Measurements from ENCODE around the gene RPL22.
"Not testable (repeated sequence)": the region's sequence is repeated elsewhere in the genome, so short reads cannot be mapped to it uniquely, and the experiment has no call there.

RPL22 gene

DNA sequence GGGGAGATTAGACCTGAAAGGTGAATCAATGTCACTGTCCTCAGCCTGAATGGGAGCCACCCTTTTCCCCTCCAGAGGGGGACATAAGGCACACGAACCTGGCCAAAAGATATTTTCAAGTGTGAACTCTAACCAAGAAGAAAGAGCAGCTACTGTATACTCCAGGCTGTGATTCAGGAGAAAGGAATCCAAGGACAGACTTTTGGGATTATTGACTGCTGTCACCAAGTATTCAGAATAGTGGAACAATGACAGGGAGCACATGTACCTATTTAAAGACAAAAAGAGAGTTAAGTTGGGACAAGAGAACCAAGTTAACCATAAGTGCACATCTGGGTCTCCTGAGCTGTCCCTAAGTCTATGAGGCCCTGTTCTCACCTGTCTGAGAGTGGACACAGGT, 34.0 kb upstream of the RPL22 start:
- DNase-seq (ENCODE audit: low spot score): no peak

DNA sequence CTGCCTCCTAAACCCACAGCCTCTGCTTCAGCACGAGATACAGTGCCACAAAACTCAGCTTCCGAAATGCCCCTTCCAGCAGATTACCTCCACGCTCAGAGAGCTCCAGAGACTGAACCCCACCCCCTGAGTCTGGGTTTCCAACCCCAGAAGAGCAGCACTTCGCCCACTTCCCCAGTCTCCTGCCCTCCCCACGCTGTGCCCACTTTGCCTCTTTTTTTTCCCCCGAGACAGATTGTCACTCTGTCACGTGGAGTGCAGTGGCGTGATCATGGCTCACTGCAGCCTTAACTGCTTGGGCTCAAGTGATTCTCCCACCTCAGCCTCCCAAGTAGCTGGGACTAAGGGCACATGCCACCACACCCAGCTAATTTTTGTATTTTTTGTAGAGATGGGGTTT, 26.3 kb upstream of the RPL22 start:
- DNase-seq (ENCODE audit: low spot score): no peak

DNA sequence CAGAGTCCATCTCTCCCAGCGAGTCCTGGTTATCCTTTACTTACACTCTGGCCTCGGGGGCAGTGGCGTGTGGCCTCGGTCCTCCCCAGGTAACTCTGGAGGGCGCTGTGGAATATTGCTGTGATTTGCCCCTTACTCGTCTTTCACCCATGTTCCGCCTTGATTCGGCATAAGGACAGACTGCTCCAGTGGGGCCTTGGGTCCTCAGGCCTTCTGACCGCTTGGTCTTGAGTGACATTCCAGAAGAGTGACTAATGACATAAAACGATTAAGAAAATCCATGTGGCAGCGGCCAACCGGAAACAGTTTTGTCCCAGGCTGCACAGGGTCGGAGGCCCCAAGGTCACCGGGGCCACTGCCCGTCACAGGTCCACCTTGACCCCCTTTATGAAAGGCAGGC, 25.3 kb upstream of the RPL22 start:
- DNase-seq (ENCODE audit: low spot score): no peak

DNA sequence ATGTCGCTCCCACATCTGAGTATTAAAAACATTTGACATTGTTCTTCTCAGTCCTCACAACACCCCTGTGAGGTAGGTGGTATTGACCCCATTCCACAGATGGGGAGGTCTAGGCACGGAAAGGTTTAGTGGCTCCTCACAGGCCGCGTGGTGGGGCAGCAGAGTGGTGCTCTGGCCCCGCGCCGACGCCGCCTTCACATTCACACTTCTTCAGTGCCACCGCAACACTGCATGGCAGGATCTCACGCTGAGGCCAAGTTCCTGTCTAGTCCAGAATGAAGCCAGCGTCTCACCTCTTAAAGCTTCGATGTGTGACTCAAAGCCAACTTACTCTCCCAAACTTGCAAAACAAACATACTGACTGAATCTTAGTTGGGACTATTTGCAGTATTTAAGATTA, 24.2 kb upstream of the RPL22 start:
- no peak for DNase-seq (ENCODE audit: low spot score)

DNA sequence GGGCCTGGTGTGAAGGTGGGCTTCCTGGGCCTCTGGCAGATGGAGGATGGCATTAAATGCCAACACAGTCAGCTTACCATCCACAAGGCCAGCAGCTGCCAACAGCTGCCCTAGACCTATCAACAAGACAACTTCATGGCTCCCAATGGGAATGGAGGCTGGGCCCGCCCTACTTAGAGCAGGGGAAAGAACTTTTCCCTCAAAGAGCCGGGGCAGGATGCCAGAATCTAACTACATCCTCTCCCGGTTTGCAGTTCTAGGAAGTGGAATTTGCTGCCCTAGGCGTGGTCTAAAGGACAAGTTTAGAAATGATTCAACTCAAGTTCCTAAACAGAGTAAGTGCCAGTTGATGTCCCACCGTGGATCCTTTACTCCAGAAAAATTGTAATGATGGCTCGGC, 23.2 kb upstream of the RPL22 start:
- no peak for DNase-seq (ENCODE audit: low spot score)

GRCh38 chr1:6221210-6221784, 21.9 kb upstream of the RPL22 start:
- no peak for DNase-seq (ENCODE audit: low spot score)

- no peak for DNase-seq (ENCODE audit: low spot score)
These were observed 20.8 kb upstream of the RPL22 start for GRCh38 chr1:6220236-6220635.

- not testable (repeated sequence) for DNase-seq (ENCODE audit: low spot score)
These were observed 20.2 kb upstream of the RPL22 start for GRCh38 chr1:6219641-6220040.

GRCh38 chr1:6218375-6219164, 19.2 kb upstream of the RPL22 start:
- no peak for DNase-seq (ENCODE audit: low spot score)

DNA sequence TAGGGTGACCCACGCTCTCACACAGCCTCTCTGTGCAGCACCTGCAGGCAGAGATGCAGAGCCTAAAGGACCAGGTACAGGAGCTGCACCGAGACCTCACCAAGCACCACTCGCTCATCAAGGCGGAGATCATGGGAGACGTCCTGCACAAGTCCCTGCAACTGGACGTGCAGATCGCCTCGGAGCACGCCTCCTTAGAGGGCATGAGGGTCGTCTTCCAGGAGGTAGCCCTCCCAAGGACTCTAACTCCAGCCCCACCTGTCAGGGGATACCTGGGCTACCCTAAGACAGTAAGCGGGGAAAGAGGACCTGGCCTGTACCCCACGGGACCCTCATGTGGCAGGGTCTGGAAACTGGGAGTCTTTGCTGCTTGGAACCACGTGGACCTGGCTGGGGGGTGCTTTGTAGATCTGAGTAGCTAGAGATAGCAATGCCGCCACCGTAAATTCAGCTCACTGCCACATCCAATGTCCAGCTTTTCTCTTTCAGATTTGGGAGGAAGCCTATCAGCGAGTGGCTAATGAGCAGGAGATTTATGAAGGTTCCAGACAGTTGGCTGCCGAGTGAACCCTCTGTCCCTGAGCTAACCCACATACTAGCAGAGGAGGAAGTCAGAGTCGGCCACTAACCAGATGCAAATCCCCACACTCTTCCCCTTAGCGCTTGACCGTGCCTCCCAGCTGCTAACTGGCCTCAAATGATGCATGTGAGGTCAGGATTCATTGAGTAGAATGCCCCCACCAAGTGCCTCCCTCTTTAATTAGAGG, 13.0 kb upstream of the RPL22 start:
- no peak for DNase-seq (ENCODE audit: low spot score)

GRCh38 chr1:6211731-6212130, 12.3 kb upstream of the RPL22 start:
- no peak for DNase-seq (ENCODE audit: low spot score)

DNA sequence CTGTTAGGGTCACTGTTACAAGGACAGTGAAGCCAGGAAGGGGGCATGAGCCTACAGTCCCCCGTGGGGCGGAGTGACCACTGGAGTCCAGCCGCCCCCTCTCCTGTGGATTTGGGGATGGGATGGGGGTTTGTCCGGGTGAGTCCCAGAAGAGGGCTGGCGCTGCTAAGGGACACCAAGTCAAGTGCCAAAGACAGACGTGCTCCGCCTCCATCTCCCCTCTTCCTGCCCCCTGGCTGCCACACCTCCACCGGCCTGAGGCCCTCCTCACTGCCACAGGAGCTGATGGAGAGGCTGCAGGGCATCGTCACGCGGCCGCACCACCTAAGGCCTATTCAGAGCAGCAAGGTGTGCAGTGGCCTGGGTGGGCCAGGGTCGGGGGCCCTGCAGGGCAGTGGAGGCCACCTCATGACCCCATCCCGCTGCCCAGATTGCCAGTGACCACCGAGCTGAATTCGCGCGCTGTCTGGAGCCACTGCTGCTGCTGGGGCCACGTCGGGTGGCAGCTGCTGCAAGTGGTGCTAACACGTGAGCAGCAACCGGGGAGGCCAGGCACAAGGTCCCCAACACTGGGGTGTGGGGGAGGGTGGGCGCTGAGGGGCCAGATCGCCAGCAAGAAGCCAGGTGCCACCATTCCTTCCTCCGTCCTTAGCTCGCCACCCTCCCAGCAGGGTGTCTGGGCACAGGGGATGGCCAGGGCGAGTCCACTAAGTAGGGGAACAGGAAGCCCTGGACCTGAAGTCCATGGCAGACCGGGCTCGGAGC, 11.4 kb upstream of the RPL22 start:
- DNase-seq (ENCODE audit: low spot score): no peak

GRCh38 chr1:6209661-6210580, 10.5 kb upstream of the RPL22 start:
- DNase-seq (ENCODE audit: low spot score): peak; percentile 36

- DNase-seq (ENCODE audit: low spot score): no peak
These were observed 9.6 kb upstream of the RPL22 start for GRCh38 chr1:6208723-6209660.

DNA sequence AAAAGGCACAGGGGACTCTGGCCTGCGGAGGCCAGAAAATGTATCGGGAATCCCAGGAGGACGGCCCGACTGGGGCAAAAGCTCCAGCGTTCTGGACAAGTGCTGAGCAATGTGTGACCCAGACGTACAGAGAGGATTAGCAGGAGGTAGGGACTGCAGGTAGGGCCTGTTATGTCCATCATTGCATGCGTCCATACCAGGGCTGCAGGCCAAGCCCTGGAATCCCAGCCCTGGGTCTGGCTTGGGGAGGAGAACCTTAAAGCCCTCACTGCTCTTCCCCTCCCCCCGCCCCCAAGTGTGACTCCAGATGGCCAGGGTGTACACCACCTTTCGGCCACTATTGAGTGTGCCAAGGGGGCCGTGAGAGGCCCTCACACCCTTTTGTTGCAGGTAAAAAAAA, 8.5 kb upstream of the RPL22 start:
- no peak for DNase-seq (ENCODE audit: low spot score)

GRCh38 chr1:6207075-6207885, 7.9 kb upstream of the RPL22 start:
- no peak for DNase-seq (ENCODE audit: low spot score)

DNA sequence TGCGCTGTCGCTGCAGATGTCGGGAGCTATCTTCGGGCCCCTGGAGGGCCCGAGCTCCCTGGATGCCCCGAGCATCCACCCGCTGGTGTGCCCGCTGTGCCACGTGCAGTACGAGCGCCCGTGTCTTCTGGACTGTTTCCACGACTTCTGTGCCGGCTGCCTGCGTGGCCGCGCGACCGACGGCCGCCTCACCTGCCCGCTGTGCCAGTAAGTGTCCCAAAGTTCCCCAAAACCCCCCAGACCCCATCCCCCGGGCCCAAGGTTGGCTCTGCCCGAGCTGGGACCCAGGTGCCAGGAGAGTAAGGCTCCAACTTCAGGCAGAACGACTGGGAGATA, 7.1 kb upstream of the RPL22 start:
- DNase-seq (ENCODE audit: low spot score): no peak

GRCh38 chr1:6205849-6206519, 6.6 kb upstream of the RPL22 start, which contains the start of gene RNF207:
Gene RNF207, plus strand, starts transcription at chr1:6206119. Its CDS starts 417 bp downstream, at chr1:6206536.
- DNase-seq (ENCODE audit: low spot score): peak; percentile 71

DNA sequence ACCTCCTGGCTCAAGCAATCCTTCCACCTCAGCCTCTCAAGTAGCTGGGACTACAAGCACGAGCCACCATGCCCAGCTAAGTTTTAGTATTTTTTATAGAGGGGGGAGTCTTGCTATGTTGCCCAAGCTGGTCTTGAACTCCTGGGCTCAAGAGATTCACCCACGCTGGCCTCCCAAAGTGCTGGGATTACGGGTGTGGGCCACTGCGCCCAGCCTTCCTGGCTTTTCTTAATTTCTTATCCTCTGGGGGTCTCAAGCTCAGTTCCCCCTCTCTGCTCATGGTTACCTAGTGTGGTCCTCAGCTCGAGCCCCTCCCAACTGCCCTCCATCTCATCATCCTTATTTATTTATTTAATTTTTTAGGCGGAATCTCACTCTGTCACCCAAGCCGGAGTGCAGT, 2.9 kb upstream of the RPL22 start:
- no peak for DNase-seq (ENCODE audit: low spot score)
